ENCODE measurements around the gene PROKR2. TPM values are rescaled to one million over a fixed set of nuclear protein-coding genes. Genes with fewer than 3 reads are reported as not detected.

Gene PROKR2
- total RNA-seq, 1 donor from 2014 or later = not detected

DNA sequence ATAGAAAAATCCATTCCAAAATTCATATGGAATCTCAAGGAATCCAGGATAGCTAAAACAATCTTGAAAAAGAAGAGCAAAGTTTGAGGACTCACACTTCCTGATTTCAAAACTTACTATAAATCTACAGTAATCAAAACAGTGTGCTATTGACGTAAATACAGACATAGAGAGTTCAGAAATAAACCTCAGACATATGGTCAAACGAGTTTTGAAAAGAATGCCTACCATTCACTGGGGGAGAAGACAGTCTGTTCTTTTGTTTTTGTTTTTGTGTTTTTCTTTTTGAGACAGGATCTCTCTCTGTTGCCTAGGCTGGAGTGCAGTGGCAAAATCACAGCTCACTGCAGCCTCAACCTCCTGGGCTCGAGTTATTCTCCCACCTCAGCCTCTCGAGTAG is 25.3 kb upstream of the PROKR2 start:
- Mint-ChIP-seq H3K4me3 (no peak overlapping the region), H3K27me3 (ENCODE audit: low read depth) (peaks cover 59% of the 10 kb centered on the region), H3K36me3 (ENCODE audit: low read depth) (no peaks in the 10 kb centered on the region), H3K4me1 (no peaks in the 10 kb centered on the region), H3K9me3 (peaks cover 6% of the 10 kb centered on the region), H3K27ac (ENCODE audit: unreplicated experiment) (no peak overlapping the region)
- TF ChIP-seq, protein P1, sequence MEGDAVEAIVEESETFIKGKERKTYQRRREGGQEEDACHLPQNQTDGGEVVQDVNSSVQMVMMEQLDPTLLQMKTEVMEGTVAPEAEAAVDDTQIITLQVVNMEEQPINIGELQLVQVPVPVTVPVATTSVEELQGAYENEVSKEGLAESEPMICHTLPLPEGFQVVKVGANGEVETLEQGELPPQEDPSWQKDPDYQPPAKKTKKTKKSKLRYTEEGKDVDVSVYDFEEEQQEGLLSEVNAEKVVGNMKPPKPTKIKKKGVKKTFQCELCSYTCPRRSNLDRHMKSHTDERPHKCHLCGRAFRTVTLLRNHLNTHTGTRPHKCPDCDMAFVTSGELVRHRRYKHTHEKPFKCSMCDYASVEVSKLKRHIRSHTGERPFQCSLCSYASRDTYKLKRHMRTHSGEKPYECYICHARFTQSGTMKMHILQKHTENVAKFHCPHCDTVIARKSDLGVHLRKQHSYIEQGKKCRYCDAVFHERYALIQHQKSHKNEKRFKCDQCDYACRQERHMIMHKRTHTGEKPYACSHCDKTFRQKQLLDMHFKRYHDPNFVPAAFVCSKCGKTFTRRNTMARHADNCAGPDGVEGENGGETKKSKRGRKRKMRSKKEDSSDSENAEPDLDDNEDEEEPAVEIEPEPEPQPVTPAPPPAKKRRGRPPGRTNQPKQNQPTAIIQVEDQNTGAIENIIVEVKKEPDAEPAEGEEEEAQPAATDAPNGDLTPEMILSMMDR (conservative IDR thresholded peaks at IDR 0.05) = no peak
- no peak for DNase-seq (ENCODE audit: low read depth, low spot score)

DNA sequence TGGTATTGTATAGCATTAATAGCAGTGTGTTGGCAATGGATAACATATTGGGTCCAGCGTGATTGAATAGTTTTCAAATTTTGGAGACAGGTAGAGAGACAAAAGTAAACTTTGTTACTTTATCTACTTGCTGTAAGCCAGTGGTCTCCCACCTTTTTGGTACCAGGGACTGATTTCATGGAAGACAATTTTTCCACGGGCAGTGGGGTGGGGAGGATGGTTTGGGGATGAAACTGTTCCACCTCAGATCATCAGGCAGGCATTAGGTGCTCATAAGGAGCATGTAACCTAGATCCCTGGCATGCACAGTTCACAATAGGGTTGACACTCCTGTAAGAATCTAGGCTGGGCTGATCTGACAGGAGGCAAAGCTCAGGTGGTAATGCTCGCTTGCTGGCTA is 14.6 kb upstream of the PROKR2 start:
- DNase-seq (ENCODE audit: low read depth, low spot score) = no peak
- Mint-ChIP-seq H3K27ac (ENCODE audit: unreplicated experiment) (no peak overlapping the region), H3K9me3 (peaks cover 4% of the 10 kb centered on the region), H3K4me3 (no peak overlapping the region), H3K27me3 (ENCODE audit: low read depth) (peaks cover 80% of the 10 kb centered on the region), H3K4me1 (no peaks in the 10 kb centered on the region), H3K36me3 (ENCODE audit: low read depth) (no peaks in the 10 kb centered on the region)
- TF ChIP-seq, protein P1 (conservative IDR thresholded peaks at IDR 0.05) = no peak

DNA sequence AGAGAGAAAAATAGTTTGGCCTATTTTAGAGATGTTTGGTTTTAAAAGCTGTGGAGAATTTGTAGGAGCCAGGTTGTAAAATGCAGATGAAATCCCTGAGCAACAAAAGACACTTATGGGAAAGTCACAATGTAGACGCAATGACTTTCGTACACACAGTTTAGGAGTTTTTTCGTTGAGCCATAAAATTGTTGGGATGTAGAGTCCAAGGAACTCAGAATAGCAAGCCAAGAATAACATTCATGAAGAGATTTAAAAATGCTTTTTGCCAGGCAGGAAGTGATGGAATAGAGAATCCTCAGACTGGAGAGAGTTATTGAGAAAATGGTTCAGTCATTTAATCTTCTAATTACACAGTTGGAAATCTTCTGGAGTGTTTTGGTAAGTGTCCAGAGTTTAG is 11.5 kb upstream of the PROKR2 start:
- H3K4me3 Mint-ChIP-seq = no peak overlapping the region
- H3K27me3 Mint-ChIP-seq (ENCODE audit: low read depth) = peaks cover 81% of the 10 kb centered on the region
- no peaks in the 10 kb centered on the region for H3K9me3 Mint-ChIP-seq
- TF ChIP-seq, protein P1 (conservative IDR thresholded peaks at IDR 0.05) = no peak
- no peaks in the 10 kb centered on the region for H3K36me3 Mint-ChIP-seq (ENCODE audit: low read depth)
- no peak overlapping the region for H3K27ac Mint-ChIP-seq (ENCODE audit: unreplicated experiment)
- H3K4me1 Mint-ChIP-seq = no peaks in the 10 kb centered on the region
- DNase-seq (ENCODE audit: low read depth, low spot score) = no peak

DNA sequence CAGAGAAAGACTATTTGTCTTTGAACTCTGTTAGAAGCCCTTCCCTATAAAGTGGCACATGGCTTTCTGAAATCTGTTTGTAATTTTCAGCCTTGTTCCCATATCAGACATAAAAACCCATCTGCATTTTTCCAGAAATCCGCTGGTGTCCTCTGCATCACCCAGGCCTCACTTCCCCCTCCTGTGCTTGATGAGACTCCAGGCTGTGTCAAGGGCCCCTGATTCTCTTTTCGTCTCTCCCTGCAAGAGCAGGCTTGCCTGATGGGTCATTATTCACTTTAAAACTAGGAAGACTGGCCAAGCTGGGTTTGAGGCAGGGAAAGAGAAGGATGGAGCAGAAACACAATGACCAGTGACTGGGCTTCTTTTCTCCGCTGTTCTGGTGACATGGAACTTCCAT is 10.6 kb upstream of the PROKR2 start:
- Mint-ChIP-seq H3K27me3 (ENCODE audit: low read depth) (peaks cover 82% of the 10 kb centered on the region), H3K9me3 (no peaks in the 10 kb centered on the region), H3K27ac (ENCODE audit: unreplicated experiment) (no peak overlapping the region), H3K4me1 (no peaks in the 10 kb centered on the region), H3K4me3 (no peak overlapping the region), H3K36me3 (ENCODE audit: low read depth) (no peaks in the 10 kb centered on the region)
- DNase-seq (ENCODE audit: low read depth, low spot score) = no peak
- TF ChIP-seq, protein P1 (conservative IDR thresholded peaks at IDR 0.05) = no peak

GRCh38 chr20:5315807-5316187 is 957 bp downstream of the PROKR2 start:
- TF ChIP-seq, protein P1 (conservative IDR thresholded peaks at IDR 0.05) = no peak
- Mint-ChIP-seq H3K4me1 (no peaks in the 10 kb centered on the region), H3K36me3 (ENCODE audit: low read depth) (no peaks in the 10 kb centered on the region), H3K4me3 (no peak overlapping the region), H3K9me3 (no peaks in the 10 kb centered on the region), H3K27me3 (ENCODE audit: low read depth) (peaks cover 89% of the 10 kb centered on the region), H3K27ac (ENCODE audit: unreplicated experiment) (no peak overlapping the region)
- no peak for DNase-seq (ENCODE audit: low read depth, low spot score)

- no peaks in the 10 kb centered on the region for H3K36me3 Mint-ChIP-seq (ENCODE audit: low read depth)
- H3K27ac Mint-ChIP-seq (ENCODE audit: unreplicated experiment) = no peak overlapping the region
- peaks cover 84% of the 10 kb centered on the region for H3K27me3 Mint-ChIP-seq (ENCODE audit: low read depth)
- peaks cover 4% of the 10 kb centered on the region for H3K9me3 Mint-ChIP-seq
- TF ChIP-seq, protein P1 (conservative IDR thresholded peaks at IDR 0.05) = no peak
- no peak overlapping the region for H3K4me3 Mint-ChIP-seq
- H3K4me1 Mint-ChIP-seq = no peaks in the 10 kb centered on the region
- no peak for DNase-seq (ENCODE audit: low read depth, low spot score)
Measured at GRCh38 chr20:5313916-5314315, 2.8 kb downstream of the PROKR2 start.

Measured in neural crest cell (in vitro differentiated cells).